Body of pancreas (tissue), 4 donors: Measurements from ENCODE around the gene APCDD1L.

Experiments
- POLR2A ChIP-seq, 3 donors: fragments of 450-650 bp; IDR thresholded peaks; one replicate each; pipeline ENCODE4 v1.6.1; 2016; ENCODE audit warnings: antibody characterized with exemption in 3 of 3, mild to moderate bottlenecking in 2 of 3
- TF ChIP-seq, protein P1 (sequence below), 7 experiments: fragments of 450-650 bp in 4 of 7; fragments of 200-600 bp in 3 of 7; sonication (generic) in 3 of 7; IDR thresholded peaks; one replicate each; pipeline ENCODE4 v1.5.1; 2016 to 2019; ENCODE audit warnings: antibody characterized with exemption in 7 of 7

DNA sequence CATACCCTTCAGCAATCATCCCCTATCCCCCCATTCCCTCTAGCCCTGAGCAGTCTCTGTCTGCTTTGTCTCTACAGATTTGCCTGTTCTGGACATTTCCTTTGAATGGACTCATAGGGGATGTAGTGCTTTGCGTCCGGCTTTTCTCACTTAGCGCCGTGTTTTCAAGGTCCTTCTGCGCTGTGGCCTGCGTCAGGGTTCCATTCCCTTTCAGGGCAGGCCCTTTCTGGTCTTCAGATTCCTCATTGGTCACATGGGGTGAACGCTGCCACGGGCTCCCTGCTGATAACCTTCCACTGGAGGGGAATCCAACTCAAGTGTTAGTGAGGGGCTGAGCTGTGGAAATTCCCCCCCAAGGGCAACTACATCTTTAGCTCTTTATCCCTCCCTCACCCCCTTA lies 36.4 kb upstream of the APCDD1L start:
- TF ChIP-seq, protein P1, sequence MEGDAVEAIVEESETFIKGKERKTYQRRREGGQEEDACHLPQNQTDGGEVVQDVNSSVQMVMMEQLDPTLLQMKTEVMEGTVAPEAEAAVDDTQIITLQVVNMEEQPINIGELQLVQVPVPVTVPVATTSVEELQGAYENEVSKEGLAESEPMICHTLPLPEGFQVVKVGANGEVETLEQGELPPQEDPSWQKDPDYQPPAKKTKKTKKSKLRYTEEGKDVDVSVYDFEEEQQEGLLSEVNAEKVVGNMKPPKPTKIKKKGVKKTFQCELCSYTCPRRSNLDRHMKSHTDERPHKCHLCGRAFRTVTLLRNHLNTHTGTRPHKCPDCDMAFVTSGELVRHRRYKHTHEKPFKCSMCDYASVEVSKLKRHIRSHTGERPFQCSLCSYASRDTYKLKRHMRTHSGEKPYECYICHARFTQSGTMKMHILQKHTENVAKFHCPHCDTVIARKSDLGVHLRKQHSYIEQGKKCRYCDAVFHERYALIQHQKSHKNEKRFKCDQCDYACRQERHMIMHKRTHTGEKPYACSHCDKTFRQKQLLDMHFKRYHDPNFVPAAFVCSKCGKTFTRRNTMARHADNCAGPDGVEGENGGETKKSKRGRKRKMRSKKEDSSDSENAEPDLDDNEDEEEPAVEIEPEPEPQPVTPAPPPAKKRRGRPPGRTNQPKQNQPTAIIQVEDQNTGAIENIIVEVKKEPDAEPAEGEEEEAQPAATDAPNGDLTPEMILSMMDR (IDR thresholded peaks at IDR 0.05), result no peak
- TF ChIP-seq POLR2A (IDR thresholded peaks at IDR 0.05), result no peak
